Activated CD8-positive, alpha-beta memory T cell treated with anti-CD3 and anti-CD28 coated beads for 24 hours (primary cell): ENCODE measurements around the gene HS2ST1.

ENCODE experiments used
- DNase-seq: peaks from one replicate; pipeline ENCODE4 v3.0.0-alpha.2; 2020

HS2ST1 gene

GRCh38 chr1:87117761-87118368 is 203.4 kb downstream of the HS2ST1 start:
- no peak for DNase-seq

DNA sequence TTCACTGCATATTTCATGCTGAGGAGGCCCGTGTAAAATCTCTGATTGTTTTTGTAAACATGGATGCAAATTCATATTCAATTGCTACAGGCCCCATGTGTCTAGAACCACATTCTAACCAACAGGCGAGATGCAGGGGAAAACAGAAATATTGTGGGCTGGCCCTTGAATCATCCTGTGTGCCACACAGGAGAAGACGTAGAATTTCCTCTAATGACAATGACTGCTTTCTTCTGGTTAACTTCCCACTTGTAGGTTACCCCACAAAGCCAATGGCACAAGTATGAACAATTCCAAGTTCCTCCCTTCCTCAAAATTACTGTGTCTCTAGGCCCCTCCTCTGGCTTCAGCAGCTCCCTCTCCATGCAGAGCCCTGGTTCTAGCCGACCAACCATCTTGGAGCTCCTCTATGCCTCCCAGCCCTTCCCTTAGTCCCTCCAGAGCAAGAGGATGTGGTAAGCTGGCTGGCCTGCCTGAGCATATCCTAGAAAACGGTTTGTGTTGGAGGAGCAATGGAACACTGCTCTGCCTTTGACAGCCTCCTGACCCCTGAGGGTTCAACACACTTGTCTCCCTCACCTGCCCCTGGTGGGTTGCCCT is 205.2 kb downstream of the HS2ST1 start:
- no peak for DNase-seq

DNA sequence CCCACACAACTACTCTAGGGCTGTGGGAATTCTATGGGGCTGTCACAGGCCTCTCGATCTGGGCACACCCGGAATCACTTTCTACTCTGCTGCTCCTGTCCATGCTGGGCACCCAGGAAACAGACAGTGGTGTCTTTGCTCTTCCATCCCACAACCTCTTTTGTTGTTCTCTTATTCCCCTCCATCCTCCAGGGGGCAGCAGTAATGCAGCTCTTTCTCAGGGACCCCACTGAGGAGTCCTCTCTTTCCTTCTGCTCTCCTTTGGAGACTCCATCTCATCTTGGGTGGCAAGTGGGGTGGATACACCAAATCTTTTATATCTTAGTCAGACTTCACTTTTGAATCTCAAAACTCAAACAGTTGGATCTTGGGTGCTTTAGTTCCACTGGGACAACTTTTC is 206.3 kb downstream of the HS2ST1 start:
- no peak for DNase-seq

GRCh38 chr1:87121711-87122163 is 207.3 kb downstream of the HS2ST1 start:
- no peak for DNase-seq

GRCh38 chr1:87122243-87122642 is 207.8 kb downstream of the HS2ST1 start:
- DNase-seq = no peak

DNA sequence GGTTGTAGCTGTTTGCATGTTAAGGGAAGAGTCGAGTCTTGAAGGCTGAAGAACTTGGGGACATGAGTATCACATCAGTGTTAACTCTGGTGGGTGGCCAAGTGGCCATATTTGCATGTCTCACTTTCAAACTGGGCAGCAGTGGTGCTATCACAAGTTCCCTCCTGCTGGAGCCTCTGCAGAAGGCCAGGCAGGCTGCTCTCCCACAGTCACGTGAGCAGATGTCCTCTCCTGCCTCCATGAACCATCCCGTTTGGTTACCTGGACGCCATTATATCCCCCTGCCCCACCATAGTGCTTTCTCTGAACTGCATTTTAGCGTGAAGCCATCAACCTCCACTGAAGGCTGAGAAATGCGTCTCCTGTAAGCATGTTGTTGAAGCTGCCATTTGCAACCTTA is 209.2 kb downstream of the HS2ST1 start:
- no peak for DNase-seq

GRCh38 chr1:87126886-87127505 is 212.6 kb downstream of the HS2ST1 start:
- DNase-seq = no peak

- no peak for DNase-seq
Observed at GRCh38 chr1:87127581-87127980, 213.1 kb downstream of the HS2ST1 start.

- DNase-seq = no peak
Observed at GRCh38 chr1:87129038-87129437, 214.6 kb downstream of the HS2ST1 start.

DNA sequence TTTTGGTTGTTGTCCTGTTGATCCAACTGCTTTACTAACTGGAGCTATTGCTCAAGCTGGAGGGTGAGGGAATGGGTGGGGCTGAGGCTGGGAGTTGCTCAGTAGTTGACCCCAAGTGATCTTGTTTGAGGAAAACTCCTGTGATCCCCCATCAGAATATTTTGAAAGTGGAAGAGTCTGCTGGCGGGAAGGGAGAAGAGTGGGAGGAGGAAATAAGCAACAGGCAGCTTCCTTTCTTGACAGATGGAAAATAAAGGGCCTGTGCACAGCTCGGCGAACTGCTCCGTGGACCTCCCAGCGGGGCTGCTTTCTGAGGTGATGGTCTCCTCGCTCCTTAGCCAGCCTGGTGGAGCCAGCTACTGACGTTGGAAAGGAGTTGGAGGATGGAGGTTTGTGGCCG is 215.2 kb downstream of the HS2ST1 start:
- no peak for DNase-seq

- no peak for DNase-seq
Observed at GRCh38 chr1:87130438-87130837, 216.0 kb downstream of the HS2ST1 start.

DNA sequence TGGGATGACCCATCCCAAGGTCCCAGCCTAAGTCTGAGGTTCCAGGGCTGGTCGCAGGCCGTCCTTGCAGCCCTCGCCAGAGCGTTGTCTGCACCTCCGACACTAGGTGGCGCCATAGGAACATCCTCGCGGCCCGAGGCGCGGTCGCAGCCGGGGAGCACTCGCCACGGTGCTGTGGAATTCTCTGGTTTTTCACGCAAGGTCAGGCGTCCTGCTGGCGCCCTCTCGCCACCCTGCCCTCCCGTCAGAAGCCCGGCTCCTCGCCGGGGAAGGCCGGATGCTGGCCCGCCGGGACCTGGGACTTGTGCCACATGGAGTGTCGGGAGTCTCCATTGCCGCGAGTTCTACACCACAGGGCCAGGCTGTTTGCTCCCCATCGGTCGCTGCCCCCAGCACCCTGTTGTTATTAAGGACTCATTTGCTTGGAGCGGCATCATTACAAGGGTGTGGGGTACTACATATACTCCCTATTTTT is 217.4 kb downstream of the HS2ST1 start:
- DNase-seq = peak; percentile 90

DNA sequence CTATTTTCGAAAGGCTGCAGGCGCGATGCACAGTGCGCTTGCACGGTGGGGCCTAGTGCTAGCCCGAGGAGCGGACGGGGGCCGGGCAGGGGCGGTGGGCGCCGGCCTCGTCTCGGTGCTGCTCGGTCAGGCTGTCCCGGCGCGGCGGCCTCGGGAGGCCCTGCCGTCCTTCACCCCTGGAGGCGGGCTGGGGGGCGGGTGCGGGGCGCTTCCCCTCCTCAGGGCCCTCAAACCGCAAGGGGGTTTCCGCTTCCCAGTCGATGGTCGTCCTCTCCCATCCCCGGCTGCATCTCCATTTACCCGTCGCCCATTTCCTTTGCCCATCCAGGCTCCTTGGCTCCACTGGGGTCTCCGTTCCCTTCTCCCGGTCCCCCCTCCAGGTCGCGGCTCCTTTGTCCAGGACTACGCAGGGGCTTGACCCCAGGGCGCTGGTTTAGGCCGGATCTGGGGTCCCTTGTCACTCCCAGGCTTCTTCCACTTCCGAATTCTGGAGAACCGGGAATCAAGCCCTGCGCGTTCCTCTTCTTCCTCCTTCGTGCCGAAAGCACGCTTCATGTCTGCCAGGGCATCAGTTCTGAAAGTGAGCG is 217.9 kb downstream of the HS2ST1 start:
- no peak for DNase-seq

GRCh38 chr1:87134061-87134460 is 219.6 kb downstream of the HS2ST1 start:
- DNase-seq = no peak

- DNase-seq = no peak
Observed at GRCh38 chr1:87134625-87135328, 220.3 kb downstream of the HS2ST1 start.

- no peak for DNase-seq
Observed at GRCh38 chr1:87135329-87135712, 220.9 kb downstream of the HS2ST1 start.

DNA sequence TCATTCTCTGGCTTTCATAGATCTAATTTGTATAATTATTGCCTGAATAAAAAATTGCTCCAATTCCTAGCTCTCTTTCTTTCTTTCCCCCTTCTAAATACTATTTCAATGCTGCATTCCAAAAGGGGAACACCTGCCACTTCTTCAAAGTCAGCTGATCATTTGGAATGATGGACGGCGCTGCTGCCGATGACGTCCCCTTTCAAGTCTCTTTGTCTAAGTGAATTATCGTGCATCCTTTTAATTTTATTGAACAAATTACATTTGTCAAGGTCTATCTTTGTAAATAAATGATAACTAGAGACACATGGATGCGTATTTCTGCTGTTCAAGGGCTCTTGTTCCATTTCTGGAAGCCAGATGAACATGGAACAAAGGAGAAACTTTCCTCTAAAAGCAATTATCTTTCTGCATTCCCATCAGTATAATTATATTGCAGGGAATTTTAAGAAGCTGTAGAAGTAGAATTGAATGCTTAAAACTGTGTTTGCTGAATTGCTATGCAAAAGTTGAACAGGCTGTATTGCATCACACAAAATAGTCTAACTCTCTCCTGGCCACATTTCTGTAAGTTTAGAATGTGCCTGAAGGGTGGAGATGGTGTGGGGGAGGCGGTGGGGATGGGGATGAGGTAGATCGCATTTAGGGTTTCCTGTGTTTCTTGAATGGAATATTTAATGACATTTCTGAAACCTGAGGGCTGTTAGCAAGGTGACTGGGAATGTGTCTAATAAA is 222.3 kb downstream of the HS2ST1 start:
- DNase-seq = no peak

- no peak for DNase-seq
Observed at GRCh38 chr1:87137342-87137739, 222.9 kb downstream of the HS2ST1 start.

GRCh38 chr1:87140831-87141540 is 226.6 kb downstream of the HS2ST1 start:
- no peak for DNase-seq

DNA sequence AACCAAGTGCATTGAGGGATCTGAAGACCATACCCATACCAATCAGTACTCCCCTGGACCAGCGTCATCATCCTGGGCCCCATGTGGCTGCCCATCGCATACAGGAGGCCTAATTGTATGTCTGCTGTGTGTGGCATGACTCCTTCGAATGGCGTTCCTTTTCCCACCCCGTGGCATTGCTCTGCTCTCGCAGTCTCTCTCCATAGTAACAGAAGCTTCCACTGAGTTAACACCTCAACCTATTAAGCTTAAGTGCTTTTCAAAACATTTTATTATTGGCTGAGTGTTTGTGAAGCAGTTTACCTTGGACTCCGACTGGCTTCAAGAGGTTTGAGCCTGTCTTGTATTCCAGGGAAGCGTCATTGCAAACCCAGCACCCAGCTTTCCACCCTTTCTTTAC is 227.1 kb downstream of the HS2ST1 start:
- DNase-seq = no peak

DNA sequence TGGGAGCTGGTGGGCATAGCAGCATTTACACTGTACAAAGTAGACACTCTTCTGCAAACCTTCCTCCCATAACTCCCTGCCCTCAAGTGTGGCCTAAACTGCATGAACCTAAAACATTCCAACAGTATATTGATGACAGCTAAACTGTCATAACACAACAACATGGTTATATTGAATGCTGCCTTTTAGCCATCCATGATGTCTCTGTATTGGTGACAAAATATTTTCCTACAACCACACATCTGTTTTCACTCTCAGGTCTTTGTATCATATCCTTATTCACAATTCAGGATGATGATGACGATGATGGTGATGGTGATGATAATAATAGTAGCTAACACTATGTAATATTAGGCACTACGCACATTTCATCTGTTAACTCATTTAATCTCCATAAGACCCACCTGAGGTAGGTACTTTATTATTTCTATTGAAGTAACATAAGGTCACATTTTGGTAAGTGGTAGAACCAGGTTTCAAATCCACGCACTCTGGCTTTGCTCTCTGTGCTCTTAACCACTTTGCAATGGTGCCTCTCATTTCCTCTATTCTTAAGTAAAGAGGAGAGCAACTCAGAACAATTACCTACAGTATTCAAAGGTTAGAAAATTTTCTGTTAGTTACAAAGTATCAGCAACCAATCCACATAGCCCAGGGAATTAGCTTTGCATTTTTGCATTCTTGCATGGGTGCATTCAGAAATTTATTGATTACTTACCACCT is 229.1 kb downstream of the HS2ST1 start:
- DNase-seq = no peak
